Activated T-cell treated with anti-CD3 and anti-CD28 coated beads for 4 hours (primary cell): ENCODE results near the gene ARPC1A.
"Not testable (repeated sequence)": the region's sequence is repeated elsewhere in the genome, so short reads cannot be mapped to it uniquely, and the experiment has no call there.

Experiments
- DNase-seq: peaks from one replicate; pipeline ENCODE4 v3.0.0-alpha.2; 2020

Gene ARPC1A

GRCh38 chr7:99410635-99411034 lies 84.9 kb downstream of the ARPC1A start:
- no peak for DNase-seq

- DNase-seq, result not testable (repeated sequence)
Measured at GRCh38 chr7:99415513-99416127, 89.9 kb downstream of the ARPC1A start.
